GM19035 (cell line): Measurements from ENCODE around the gene PRR33.

Experiments
- ATAC-seq: cut with Tn5 transposase; IDR thresholded peaks from one replicate; pipeline ENCODE4 v1.9.1; 2021; ENCODE audit not compliant: unreplicated experiment

Gene PRR33

GRCh38 chr11:1839204-1839923 is 52.3 kb downstream of the PRR33 start:
- ATAC-seq, result no peak

- no peak for ATAC-seq
These were observed 53.1 kb downstream of the PRR33 start, which contains the start of gene TNNI2 for GRCh38 chr11:1838426-1839144. TSS of gene TNNI2 (plus strand) at chr11:1838981. CDS start at chr11:1839697, 716 bp downstream.
